COLO668 (cell line): Measurements from ENCODE around the gene FRMD1.

Experiments
- DNase-seq: peaks from one replicate; lab custom pipeline; 2025; ENCODE audit not compliant: unreplicated experiment; lab: John Stamatoyannopoulos, UW

The FRMD1 gene

GRCh38 chr6:168113226-168113625 is 34.2 kb upstream of the FRMD1 start:
- DNase-seq, result no peak

- no peak for DNase-seq
Observed at GRCh38 chr6:168111911-168112310, 32.9 kb upstream of the FRMD1 start.

- no peak for DNase-seq
Observed at GRCh38 chr6:168110437-168110836, 31.4 kb upstream of the FRMD1 start.

- no peak for DNase-seq
Observed at GRCh38 chr6:168109171-168109570, 30.2 kb upstream of the FRMD1 start.

GRCh38 chr6:168107191-168107983 is 28.4 kb upstream of the FRMD1 start:
- DNase-seq, result no peak

- no peak for DNase-seq
Observed at GRCh38 chr6:168106633-168107005, 27.6 kb upstream of the FRMD1 start.

- DNase-seq, result no peak
Observed at GRCh38 chr6:168105813-168106632, 27.0 kb upstream of the FRMD1 start.

- no peak for DNase-seq
Observed at GRCh38 chr6:168104636-168105035, 25.6 kb upstream of the FRMD1 start.

GRCh38 chr6:168103050-168103830 is 24.2 kb upstream of the FRMD1 start:
- DNase-seq, result peak; percentile 58

- peak; percentile 80 for DNase-seq
Observed at GRCh38 chr6:168102315-168102985, 23.4 kb upstream of the FRMD1 start.

GRCh38 chr6:168101590-168102314 is 22.7 kb upstream of the FRMD1 start:
- no peak for DNase-seq

- DNase-seq, result no peak
Observed at GRCh38 chr6:168100803-168101589, 22.0 kb upstream of the FRMD1 start.

GRCh38 chr6:168100011-168100802 is 21.2 kb upstream of the FRMD1 start:
- DNase-seq, result no peak

GRCh38 chr6:168099201-168100010 is 20.4 kb upstream of the FRMD1 start:
- DNase-seq, result no peak

- no peak for DNase-seq
Observed at GRCh38 chr6:168098431-168098861, 19.4 kb upstream of the FRMD1 start.

- peak; percentile 12 for DNase-seq
Observed at GRCh38 chr6:168097621-168098430, 18.8 kb upstream of the FRMD1 start.

GRCh38 chr6:168097221-168097620 is 18.2 kb upstream of the FRMD1 start:
- DNase-seq, result no peak
